Ishikawa (cell line): ENCODE measurements around the gene OSMR.

ENCODE experiments used
- CEBPB ChIP-seq: IDR thresholded peaks from 2 replicates; pipeline ENCODE4 v1.6.1; 2012
- CREB1 ChIP-seq: IDR thresholded peaks from 2 replicates; pipeline ENCODE4 v1.6.1; 2012; ENCODE audit warnings: low read depth
- EGR1 ChIP-seq: IDR thresholded peaks from 2 replicates; pipeline ENCODE4 v1.6.1; 2012
- EP300 ChIP-seq: IDR thresholded peaks from 2 replicates; pipeline ENCODE4 v1.6.1; 2012; ENCODE audit warnings: borderline replicate concordance
- FOXM1 ChIP-seq: IDR thresholded peaks from 2 replicates; pipeline ENCODE4 v1.6.1; 2012; ENCODE audit warnings: low read depth, borderline replicate concordance
- NFIC ChIP-seq: IDR thresholded peaks from 2 replicates; pipeline ENCODE4 v1.6.1; 2012
- RAD21 ChIP-seq: IDR thresholded peaks from 2 replicates; pipeline ENCODE4 v1.6.1; 2012; ENCODE audit warnings: low read depth
- TAF1 ChIP-seq: IDR thresholded peaks from 2 replicates; pipeline ENCODE4 v1.6.1; 2012; ENCODE audit warnings: low read depth, mild to moderate bottlenecking
- TCF12 ChIP-seq: IDR thresholded peaks from 2 replicates; pipeline ENCODE4 v1.6.1; 2012; ENCODE audit warnings: low read depth
- TEAD4 ChIP-seq: IDR thresholded peaks from 2 replicates; pipeline ENCODE4 v1.6.1; 2012
- YY1 ChIP-seq: IDR thresholded peaks from 2 replicates; pipeline ENCODE4 v1.6.1; 2012; ENCODE audit warnings: low read depth
- ZBTB7A ChIP-seq: IDR thresholded peaks from 2 replicates; pipeline ENCODE4 v1.6.1; 2012; ENCODE audit warnings: low read depth
- TF ChIP-seq, protein P1 (sequence below): IDR thresholded peaks from 2 replicates; pipeline ENCODE4 v1.6.1; 2012
- TF ChIP-seq, protein P2 (sequence below): IDR thresholded peaks from 2 replicates; pipeline ENCODE4 v1.6.1; 2012; ENCODE audit warnings: low read depth, mild to moderate bottlenecking
- TF ChIP-seq, protein P3 (sequence below): IDR thresholded peaks from 2 replicates; pipeline ENCODE4 v1.6.1; 2012

Gene OSMR

DNA sequence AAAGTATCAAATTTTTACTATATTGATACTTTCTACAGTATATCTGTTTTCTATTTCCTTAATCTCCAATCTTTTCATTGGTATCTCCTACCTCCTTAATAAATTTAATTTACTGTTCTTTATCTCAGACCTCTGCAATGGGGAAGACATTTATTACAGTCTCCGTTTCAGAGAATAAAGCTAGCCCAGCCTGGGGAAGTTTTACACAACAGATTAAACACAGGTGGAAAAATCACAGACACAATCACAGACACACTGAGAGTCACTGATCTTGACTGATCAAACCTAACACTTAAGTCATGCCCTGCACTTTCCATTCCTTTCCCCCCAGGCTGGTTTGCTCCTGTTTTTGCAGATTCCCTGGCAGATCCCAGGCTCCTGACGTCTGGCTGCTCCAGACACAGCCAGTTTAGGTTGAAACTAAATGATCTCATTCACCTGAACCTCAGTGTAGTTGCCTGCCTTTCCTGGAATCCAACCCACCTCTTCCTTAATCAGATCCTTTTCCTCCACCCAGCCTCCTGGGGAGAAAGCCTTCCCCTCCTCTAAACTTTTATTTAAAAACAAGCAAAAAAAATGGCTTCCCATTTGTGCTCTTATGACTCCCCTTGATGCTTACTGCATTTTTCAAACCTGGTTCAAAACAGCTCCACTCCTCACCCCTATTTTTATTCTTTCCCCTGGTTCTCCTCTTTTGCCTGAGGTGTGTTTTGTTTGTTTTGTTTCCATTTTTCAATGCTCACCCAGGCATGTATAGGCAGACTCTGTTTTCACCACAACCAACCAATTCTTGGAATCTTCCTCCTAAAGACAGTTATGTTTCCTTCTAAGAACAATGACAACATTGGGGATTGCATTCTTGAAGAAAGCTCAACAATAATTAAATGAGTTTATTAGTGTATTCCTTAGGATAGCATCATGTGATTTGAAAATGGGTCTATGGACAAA is 29.5 kb upstream of the OSMR start:
- no peak for TF ChIP-seq TCF12
- TF ChIP-seq EGR1 = no peak
- TF ChIP-seq, protein P1, sequence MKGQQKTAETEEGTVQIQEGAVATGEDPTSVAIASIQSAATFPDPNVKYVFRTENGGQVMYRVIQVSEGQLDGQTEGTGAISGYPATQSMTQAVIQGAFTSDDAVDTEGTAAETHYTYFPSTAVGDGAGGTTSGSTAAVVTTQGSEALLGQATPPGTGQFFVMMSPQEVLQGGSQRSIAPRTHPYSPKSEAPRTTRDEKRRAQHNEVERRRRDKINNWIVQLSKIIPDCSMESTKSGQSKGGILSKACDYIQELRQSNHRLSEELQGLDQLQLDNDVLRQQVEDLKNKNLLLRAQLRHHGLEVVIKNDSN = no peak
- no peak for TF ChIP-seq EP300
- no peak for TF ChIP-seq FOXM1
- TF ChIP-seq RAD21 = no peak
- TF ChIP-seq, protein P2, sequence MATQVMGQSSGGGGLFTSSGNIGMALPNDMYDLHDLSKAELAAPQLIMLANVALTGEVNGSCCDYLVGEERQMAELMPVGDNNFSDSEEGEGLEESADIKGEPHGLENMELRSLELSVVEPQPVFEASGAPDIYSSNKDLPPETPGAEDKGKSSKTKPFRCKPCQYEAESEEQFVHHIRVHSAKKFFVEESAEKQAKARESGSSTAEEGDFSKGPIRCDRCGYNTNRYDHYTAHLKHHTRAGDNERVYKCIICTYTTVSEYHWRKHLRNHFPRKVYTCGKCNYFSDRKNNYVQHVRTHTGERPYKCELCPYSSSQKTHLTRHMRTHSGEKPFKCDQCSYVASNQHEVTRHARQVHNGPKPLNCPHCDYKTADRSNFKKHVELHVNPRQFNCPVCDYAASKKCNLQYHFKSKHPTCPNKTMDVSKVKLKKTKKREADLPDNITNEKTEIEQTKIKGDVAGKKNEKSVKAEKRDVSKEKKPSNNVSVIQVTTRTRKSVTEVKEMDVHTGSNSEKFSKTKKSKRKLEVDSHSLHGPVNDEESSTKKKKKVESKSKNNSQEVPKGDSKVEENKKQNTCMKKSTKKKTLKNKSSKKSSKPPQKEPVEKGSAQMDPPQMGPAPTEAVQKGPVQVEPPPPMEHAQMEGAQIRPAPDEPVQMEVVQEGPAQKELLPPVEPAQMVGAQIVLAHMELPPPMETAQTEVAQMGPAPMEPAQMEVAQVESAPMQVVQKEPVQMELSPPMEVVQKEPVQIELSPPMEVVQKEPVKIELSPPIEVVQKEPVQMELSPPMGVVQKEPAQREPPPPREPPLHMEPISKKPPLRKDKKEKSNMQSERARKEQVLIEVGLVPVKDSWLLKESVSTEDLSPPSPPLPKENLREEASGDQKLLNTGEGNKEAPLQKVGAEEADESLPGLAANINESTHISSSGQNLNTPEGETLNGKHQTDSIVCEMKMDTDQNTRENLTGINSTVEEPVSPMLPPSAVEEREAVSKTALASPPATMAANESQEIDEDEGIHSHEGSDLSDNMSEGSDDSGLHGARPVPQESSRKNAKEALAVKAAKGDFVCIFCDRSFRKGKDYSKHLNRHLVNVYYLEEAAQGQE = no peak
- no peak for TF ChIP-seq CEBPB
- TF ChIP-seq TAF1 = no peak
- no peak for TF ChIP-seq CREB1
- TF ChIP-seq, protein P3, sequence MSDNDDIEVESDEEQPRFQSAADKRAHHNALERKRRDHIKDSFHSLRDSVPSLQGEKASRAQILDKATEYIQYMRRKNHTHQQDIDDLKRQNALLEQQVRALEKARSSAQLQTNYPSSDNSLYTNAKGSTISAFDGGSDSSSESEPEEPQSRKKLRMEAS = no peak
- TF ChIP-seq TEAD4 = no peak
- TF ChIP-seq ZBTB7A = no peak
- TF ChIP-seq NFIC = no peak
- no peak for TF ChIP-seq YY1

DNA sequence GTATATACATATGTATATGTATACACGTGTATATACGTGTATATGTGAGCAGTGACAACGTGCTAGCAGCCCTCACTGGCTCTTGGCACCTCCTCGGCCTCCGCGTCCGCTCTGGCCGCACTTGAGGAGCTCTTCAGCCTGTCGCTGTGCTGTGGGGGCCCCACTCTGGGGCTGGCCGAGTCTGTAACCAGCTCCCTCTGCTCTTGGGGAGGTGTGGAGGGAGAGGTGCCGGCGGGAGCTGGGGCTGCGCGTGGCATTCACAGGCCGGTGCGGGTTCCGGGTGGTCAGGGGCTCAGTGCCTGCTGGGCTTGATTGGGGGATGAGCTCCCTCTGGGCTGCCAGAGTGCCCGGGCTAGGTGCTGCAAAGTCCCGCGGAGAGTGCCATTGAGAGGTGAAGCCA is 24.1 kb upstream of the OSMR start:
- TF ChIP-seq CEBPB (no peak), RAD21 (no peak), TCF12 (no peak), YY1 (no peak)

DNA sequence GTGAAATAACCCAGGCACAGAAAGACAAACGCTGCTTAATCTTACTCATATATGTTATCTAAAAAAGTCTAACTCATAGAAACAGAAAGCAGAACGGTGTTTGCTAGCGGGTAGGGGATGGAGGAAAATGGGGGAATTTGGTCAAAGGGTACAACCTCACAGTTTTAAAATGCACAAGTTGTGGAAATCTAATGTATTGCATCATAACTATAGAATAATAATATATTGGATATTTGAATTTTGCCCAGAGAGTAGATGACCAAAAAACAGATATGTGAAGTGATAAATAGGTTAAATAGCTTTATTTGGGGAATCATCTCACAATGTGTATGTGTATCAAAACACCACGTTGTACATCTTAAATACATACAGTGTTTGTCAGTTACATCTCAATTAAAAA is 22.3 kb upstream of the OSMR start:
- no peak for TF ChIP-seq CREB1

DNA sequence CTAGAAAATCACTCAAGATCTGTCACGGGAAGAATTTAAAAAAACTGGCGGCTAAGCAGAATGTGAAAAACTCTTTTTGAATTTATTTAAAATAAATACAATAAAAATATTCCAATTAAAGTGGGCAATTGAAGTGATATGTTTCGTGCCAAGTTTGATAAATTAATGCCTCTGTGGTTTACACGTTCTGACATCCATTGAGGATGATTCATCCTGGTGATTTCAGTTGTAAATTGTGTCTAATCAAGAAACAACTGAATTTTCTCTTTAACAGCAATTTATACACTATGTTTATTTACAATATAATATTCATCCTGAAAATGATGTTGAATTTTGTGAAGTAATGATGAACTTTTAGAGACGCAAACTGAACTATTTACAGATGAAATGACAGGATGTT is 21.0 kb upstream of the OSMR start:
- TF ChIP-seq CEBPB (no peak), EGR1 (no peak), EP300 (no peak), TEAD4 (no peak), TCF12 (no peak), ZBTB7A (no peak), YY1 (no peak), NFIC (no peak), TAF1 (no peak), CREB1 (no peak)
- TF ChIP-seq, protein P1 = no peak
- TF ChIP-seq, protein P3 = no peak

DNA sequence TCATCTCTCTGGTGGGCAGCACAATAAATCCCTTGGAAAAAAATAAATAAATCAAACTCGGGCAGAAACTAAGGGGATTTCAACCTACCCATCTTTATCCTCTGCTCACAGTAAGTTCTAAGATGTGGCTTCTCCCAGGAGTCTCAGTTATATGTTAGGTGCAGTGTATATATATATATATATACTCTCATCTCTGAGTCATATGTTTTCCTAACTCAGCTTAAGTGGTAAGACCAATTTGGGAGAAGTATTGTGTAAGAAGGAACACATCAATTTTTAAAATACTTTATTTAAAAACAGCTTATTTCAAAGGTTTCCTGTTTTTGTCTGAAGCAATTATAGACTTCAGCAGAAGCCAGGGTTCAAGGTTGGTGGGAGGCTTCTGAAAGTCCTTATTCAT is 20.3 kb upstream of the OSMR start:
- TF ChIP-seq ZBTB7A (no peak), NFIC (no peak), TEAD4 (no peak), FOXM1 (no peak), TAF1 (no peak), EP300 (no peak)

DNA sequence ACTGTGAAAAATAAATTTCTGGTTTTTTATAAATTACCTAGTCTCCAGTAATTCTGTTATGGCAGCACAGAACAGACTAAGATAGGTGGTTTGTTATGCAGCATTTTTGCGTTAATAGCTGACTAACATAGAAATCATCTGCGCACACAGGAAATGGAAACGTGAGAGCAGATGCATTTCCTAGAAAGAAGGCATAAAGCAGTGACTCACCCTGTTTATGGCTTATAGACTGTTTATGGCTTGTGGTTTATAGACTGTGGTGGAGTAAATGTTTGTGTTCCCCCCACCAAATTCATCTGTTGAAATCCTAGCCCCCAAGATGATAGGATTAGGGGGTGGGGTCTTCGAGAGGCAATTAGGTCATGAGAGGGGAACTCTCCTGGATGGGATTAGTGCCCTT is 18.3 kb upstream of the OSMR start:
- TF ChIP-seq CEBPB = no peak
- TF ChIP-seq, protein P1 = no peak
- TF ChIP-seq EGR1 = no peak
- no peak for TF ChIP-seq TAF1
- no peak for TF ChIP-seq FOXM1

DNA sequence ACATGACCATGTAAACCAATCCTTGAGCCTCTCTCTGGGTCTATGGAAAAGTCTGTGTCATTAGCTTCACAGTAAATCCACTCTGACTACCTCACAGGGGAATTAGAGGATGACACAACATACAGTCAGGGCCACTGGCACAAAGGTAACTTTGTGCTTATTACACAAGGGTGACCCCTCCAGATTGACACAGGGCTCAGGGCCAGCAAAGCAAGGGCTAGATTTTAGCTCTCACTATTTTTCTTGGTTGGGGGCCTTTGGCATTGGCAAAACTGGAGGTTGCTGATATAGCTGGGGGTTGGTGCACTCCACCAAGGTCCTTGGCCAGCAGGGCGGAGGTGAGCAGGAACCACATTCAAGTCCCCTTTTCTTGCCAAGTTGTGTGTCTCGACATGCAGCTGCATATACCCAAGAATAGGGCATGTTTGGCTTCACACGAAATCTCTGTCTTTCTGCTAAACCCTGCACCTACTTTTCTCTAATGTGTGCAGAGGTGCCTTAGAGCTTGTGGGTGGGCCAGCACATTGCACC is 15.2 kb upstream of the OSMR start:
- TF ChIP-seq TCF12 = no peak
- no peak for TF ChIP-seq RAD21
- TF ChIP-seq ZBTB7A = no peak
- TF ChIP-seq, protein P1 = no peak
- TF ChIP-seq YY1 = no peak
- no peak for TF ChIP-seq EGR1
- no peak for TF ChIP-seq FOXM1
- no peak for TF ChIP-seq CEBPB
- no peak for TF ChIP-seq NFIC
- TF ChIP-seq, protein P3 = no peak
- TF ChIP-seq CREB1 = no peak
- no peak for TF ChIP-seq EP300
- TF ChIP-seq TAF1 = no peak
- no peak for TF ChIP-seq TEAD4
- TF ChIP-seq, protein P2 = no peak
